OCI-LY1 (cell line): ENCODE data around the gene AMN.

Experiments
- H2AFZ ChIP-seq: fragments of 200-600 bp; sonication (generic), shearing (Covaris generic); 2 replicates; pipeline ENCODE4 v1.6.0; 2014; ENCODE audit warnings: antibody characterized with exemption, mild to moderate bottlenecking, low read length
- H3F3A ChIP-seq: fragments of 200-600 bp; sonication (generic), shearing (Covaris generic); 2 replicates; pipeline ENCODE4 v1.6.0; 2014; ENCODE audit warnings: mild to moderate bottlenecking, antibody characterized with exemption, low read length, moderate library complexity; ENCODE audit not compliant: insufficient read depth
- H3K27ac ChIP-seq: fragments of 200-600 bp; sonication (generic); 2 replicates; pipeline ENCODE4 v1.5.1; 2014; ENCODE audit warnings: low read length, mixed run types, mild to moderate bottlenecking, low read depth; ENCODE audit not compliant: poor library complexity, severe bottlenecking
- H3K27me3 ChIP-seq: fragments of 200-600 bp; sonication (generic); 2 replicates; pipeline ENCODE4 v1.6.0; 2014; ENCODE audit warnings: antibody characterized with exemption, mild to moderate bottlenecking, low read length, moderate library complexity; ENCODE audit not compliant: insufficient read depth
- H3K36me3 ChIP-seq: fragments of 200-600 bp; sonication (generic); 2 replicates; pipeline ENCODE4 v1.6.1; 2014; ENCODE audit warnings: mild to moderate bottlenecking, antibody characterized with exemption, low read length, moderate library complexity, mixed read lengths; ENCODE audit not compliant: insufficient read depth
- H3K4me1 ChIP-seq: fragments of 200-600 bp; sonication (generic); 2 replicates; pipeline ENCODE4 v1.5.1; 2014; ENCODE audit warnings: mild to moderate bottlenecking, low read length, moderate library complexity; ENCODE audit not compliant: insufficient read depth, severe bottlenecking
- H3K4me2 ChIP-seq: fragments of 200-600 bp; sonication (generic), shearing (Covaris generic); 2 replicates; pipeline ENCODE4 v1.6.1; 2014; ENCODE audit warnings: low read length
- H3K4me3 ChIP-seq: fragments of 200-600 bp; sonication (generic); 2 replicates; pipeline ENCODE4 v1.5.1; 2014; ENCODE audit warnings: low read length, low read depth, mild to moderate bottlenecking, mixed read lengths; ENCODE audit not compliant: poor library complexity, severe bottlenecking
- H3K79me2 ChIP-seq: fragments of 200-600 bp; shearing (Covaris generic); 2 replicates; pipeline ENCODE4 v1.6.1; 2016; ENCODE audit warnings: mixed run types, low read length, mixed read lengths; ENCODE audit not compliant: insufficient read depth
- H3K9ac ChIP-seq: fragments of 200-600 bp; sonication (generic), shearing (Covaris generic); 2 replicates; pipeline ENCODE4 v1.6.1; 2014; ENCODE audit warnings: mild to moderate bottlenecking, low read length, mixed read lengths
- H3K9me2 ChIP-seq: fragments of 200-600 bp; sonication (generic), shearing (Covaris generic); 2 replicates; pipeline ENCODE4 v1.6.1; 2014; ENCODE audit warnings: low read depth, mild to moderate bottlenecking, low read length, mixed read lengths
- H3K9me3 ChIP-seq: fragments of 200-600 bp; shearing (Covaris generic); 2 replicates; pipeline ENCODE4 v1.6.1; 2014; ENCODE audit warnings: low read length, mixed read lengths
- H4K20me1 ChIP-seq: fragments of 200-600 bp; sonication (generic), shearing (Covaris generic); 2 replicates; pipeline ENCODE4 v1.6.0; 2016; ENCODE audit warnings: mild to moderate bottlenecking, low read length; ENCODE audit not compliant: insufficient read depth
- EZH2 ChIP-seq: fragments of 200-600 bp; sonication (generic), shearing (Covaris generic); IDR thresholded peaks from 2 replicates; pipeline ENCODE4 v1.8.0; 2017; ENCODE audit warnings: borderline replicate concordance, mixed run types, mild to moderate bottlenecking, antibody characterized with exemption, low read length, moderate library complexity, mixed read lengths
- TF ChIP-seq, protein P1 (sequence below): fragments of 200-600 bp; sonication (generic), shearing (Covaris generic); IDR thresholded peaks from 2 replicates; pipeline ENCODE4 v1.5.1; 2017; ENCODE audit warnings: mild to moderate bottlenecking, antibody characterized with exemption, low read length, moderate library complexity, mixed read lengths

Gene AMN

DNA sequence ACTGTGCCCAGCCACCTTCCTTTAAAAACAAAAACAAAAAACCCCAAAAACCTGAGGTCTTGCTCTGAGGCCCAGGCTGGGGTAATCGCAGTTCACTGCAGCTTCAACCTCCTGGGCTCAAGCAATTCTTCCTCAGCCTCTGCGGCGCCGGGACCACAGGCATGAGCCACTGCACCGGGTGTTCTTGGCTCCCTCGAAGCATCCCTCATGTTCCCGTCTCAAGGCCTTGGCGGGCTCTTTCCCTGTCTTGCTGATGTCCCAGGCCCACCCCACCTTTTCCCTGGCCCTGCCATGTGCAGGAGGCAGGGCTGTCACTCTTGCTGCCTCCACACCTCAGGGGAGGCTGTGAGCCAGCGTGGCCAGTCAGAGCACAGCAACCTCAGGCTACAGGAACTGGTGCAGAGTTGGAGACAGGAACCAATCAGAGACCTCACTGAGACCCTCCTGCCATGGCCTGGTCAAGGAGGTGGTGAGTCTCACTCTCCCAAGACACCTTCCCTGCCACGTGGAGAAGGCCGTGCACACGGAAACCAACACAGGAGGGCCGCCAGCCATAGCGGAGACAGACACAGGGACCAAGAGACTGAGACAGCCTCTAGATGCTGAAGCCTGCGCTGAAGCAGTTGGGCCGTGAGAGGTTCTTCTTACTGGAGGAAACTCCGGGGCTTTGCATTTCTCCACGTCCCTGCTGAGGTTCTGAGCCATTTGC, 6.0 kb upstream of the AMN start:
- Histone ChIP-seq H3K4me2 (peak overlapping the region; percentile 23; the same call in 1 of the 2 replicates), H3K9ac (peak overlapping the region; percentile 31; the same call in 1 of the 2 replicates)

GRCh38 chr14:102917056-102917385, 5.4 kb upstream of the AMN start:
- Histone ChIP-seq H3K27ac (peak overlapping the region; percentile 94), H3K9me2 (no peaks in the 10 kb centered on the region), H3K9ac (peak overlapping the region; percentile 44; the same call in 1 of the 2 replicates), H3F3A (no peaks in the 10 kb centered on the region), H3K4me1 (peaks cover 48% of the 10 kb centered on the region), H3K4me3 (no peak overlapping the region), H3K27me3 (no peaks in the 10 kb centered on the region), H3K79me2 (no peaks in the 10 kb centered on the region), H2AFZ (no peak overlapping the region), H3K9me3 (no peaks in the 10 kb centered on the region), H4K20me1 (no peaks in the 10 kb centered on the region), H3K4me2 (peak overlapping the region; percentile 23; the same call in 1 of the 2 replicates), H3K36me3 (no peaks in the 10 kb centered on the region; the same call in 1 of the 2 replicates)
- no peak for TF ChIP-seq EZH2
- TF ChIP-seq, protein P1, sequence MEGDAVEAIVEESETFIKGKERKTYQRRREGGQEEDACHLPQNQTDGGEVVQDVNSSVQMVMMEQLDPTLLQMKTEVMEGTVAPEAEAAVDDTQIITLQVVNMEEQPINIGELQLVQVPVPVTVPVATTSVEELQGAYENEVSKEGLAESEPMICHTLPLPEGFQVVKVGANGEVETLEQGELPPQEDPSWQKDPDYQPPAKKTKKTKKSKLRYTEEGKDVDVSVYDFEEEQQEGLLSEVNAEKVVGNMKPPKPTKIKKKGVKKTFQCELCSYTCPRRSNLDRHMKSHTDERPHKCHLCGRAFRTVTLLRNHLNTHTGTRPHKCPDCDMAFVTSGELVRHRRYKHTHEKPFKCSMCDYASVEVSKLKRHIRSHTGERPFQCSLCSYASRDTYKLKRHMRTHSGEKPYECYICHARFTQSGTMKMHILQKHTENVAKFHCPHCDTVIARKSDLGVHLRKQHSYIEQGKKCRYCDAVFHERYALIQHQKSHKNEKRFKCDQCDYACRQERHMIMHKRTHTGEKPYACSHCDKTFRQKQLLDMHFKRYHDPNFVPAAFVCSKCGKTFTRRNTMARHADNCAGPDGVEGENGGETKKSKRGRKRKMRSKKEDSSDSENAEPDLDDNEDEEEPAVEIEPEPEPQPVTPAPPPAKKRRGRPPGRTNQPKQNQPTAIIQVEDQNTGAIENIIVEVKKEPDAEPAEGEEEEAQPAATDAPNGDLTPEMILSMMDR = no peak

More for the DNA sequence above, 6.0 kb upstream of the AMN start:
- no peak for TF ChIP-seq EZH2
- TF ChIP-seq, protein P1 = no peak
- Histone ChIP-seq H3K9me2 (no peaks in the 10 kb centered on the region), H3F3A (no peaks in the 10 kb centered on the region), H3K9me3 (no peaks in the 10 kb centered on the region), H4K20me1 (no peaks in the 10 kb centered on the region), H3K27ac (peak overlapping the region; percentile 94), H3K36me3 (no peaks in the 10 kb centered on the region; the same call in 1 of the 2 replicates), H2AFZ (no peak overlapping the region), H3K27me3 (no peaks in the 10 kb centered on the region), H3K4me3 (no peak overlapping the region), H3K79me2 (no peaks in the 10 kb centered on the region), H3K4me1 (peaks cover 48% of the 10 kb centered on the region)

GRCh38 chr14:102917469-102918211, 4.8 kb upstream of the AMN start:
- H3K4me1 ChIP-seq = peaks cover 54% of the 10 kb centered on the region
- H3K9ac ChIP-seq = peak overlapping the region; percentile 44; the same call in 1 of the 2 replicates
- no peaks in the 10 kb centered on the region for H3F3A ChIP-seq
- no peaks in the 10 kb centered on the region for H3K27me3 ChIP-seq
- no peaks in the 10 kb centered on the region; the same call in 1 of the 2 replicates for H3K36me3 ChIP-seq
- H3K4me2 ChIP-seq = peak overlapping the region; percentile 23; the same call in 1 of the 2 replicates
- H3K9me2 ChIP-seq = no peaks in the 10 kb centered on the region
- TF ChIP-seq, protein P1 = peak; percentile 65
- no peak for TF ChIP-seq EZH2
- no peaks in the 10 kb centered on the region for H3K9me3 ChIP-seq
- H3K27ac ChIP-seq = peak overlapping the region; percentile 94
- no peaks in the 10 kb centered on the region for H4K20me1 ChIP-seq
- H3K4me3 ChIP-seq = no peak overlapping the region
- no peak overlapping the region for H2AFZ ChIP-seq
- H3K79me2 ChIP-seq = no peaks in the 10 kb centered on the region
